CD4-positive, CD25-positive, alpha-beta regulatory T cell (primary cell): ENCODE results near the gene ACTR3C. TPM values are rescaled to one million over a fixed set of nuclear protein-coding genes. Genes with fewer than 3 reads are reported as not detected.
A peak's percentile ranks its signal among the peaks of the same experiment; 100 is the strongest.

Experiments used
- ATAC-seq, 2 donors: fragments of 150-1000 bp; cut with Tn5 transposase; one replicate each; pipeline ENCODE4 v1.10.0; 2021; ENCODE audit warnings: low read depth in 2 of 2, moderate number of reproducible peaks in 2 of 2, moderate library complexity in 1 of 2
- DNase-seq, 3 donors: peaks; one replicate each; pipeline versions ENCODE4 v3.0.0 to v3.0.0-alpha.2; 2012 to 2022; ENCODE audit warnings: mixed read lengths in 1 of 3
- H3K27ac ChIP-seq: one replicate; pipeline ENCODE4 v1.7.0; 2013; ENCODE audit warnings: mild to moderate bottlenecking, low read length; ENCODE audit not compliant: insufficient read depth, poor library complexity, severe bottlenecking
- H3K27me3 ChIP-seq: one replicate; pipeline ENCODE4 v1.7.0; 2013; ENCODE audit warnings: low read length; ENCODE audit not compliant: control insufficient read depth, insufficient read depth
- H3K36me3 ChIP-seq: one replicate; pipeline ENCODE4 v1.7.0; 2013; ENCODE audit warnings: mild to moderate bottlenecking, low read length, moderate library complexity; ENCODE audit not compliant: control insufficient read depth, insufficient read depth
- H3K4me1 ChIP-seq: 2 replicates; pipeline ENCODE4 v1.7.0; 2013; ENCODE audit warnings: mild to moderate bottlenecking, low read length; ENCODE audit not compliant: insufficient read depth, control insufficient read depth, poor library complexity, severe bottlenecking
- H3K4me3 ChIP-seq: one replicate; pipeline ENCODE4 v1.7.0; 2013; ENCODE audit warnings: low read depth, mild to moderate bottlenecking, low read length, moderate library complexity
- H3K9me3 ChIP-seq, 2 experiments: 1 replicate in 1 of 2; 2 replicates in 1 of 2; pipeline ENCODE4 v1.7.0; 2013; ENCODE audit warnings: low read length in 2 of 2, mild to moderate bottlenecking in 1 of 2, moderate library complexity in 1 of 2; ENCODE audit not compliant: control insufficient read depth in 2 of 2
- H3K27ac Mint-ChIP-seq, 3 donors: one replicate each; pipeline ENCODE4 v1.8.0; 2020 to 2022; ENCODE audit warnings: mild to moderate bottlenecking in 3 of 3, mixed read lengths in 3 of 3, moderate library complexity in 2 of 3
- H3K27me3 Mint-ChIP-seq: one replicate; pipeline ENCODE4 v1.8.0; 2022; ENCODE audit warnings: mild to moderate bottlenecking, mixed read lengths
- H3K36me3 Mint-ChIP-seq: one replicate; pipeline ENCODE4 v1.8.0; 2020; ENCODE audit warnings: mixed read lengths
- H3K4me1 Mint-ChIP-seq, 4 donors: one replicate each; pipeline ENCODE4 v1.8.0; 2020 to 2022; ENCODE audit warnings: mixed read lengths in 4 of 4, mild to moderate bottlenecking in 1 of 4
- H3K4me3 Mint-ChIP-seq, 4 donors: one replicate each; pipeline ENCODE4 v1.8.0; 2020 to 2022; ENCODE audit warnings: mild to moderate bottlenecking in 4 of 4, mixed read lengths in 4 of 4, moderate library complexity in 3 of 4
- H3K9me3 Mint-ChIP-seq, 7 donors: one replicate each; pipeline ENCODE4 v1.8.0; 2020 to 2022; ENCODE audit warnings: mixed read lengths in 7 of 7, mild to moderate bottlenecking in 3 of 7, moderate library complexity in 2 of 7
- polyA plus RNA-seq, 4 donors: library from polyadenylated mRNA; unstranded; fragments of 300-500 nt; fragmentation: Illumina TruSeq; gene quantifications; one replicate each; pipeline ENCODE4 v1.2.3, GENCODE V29; 2021
- total RNA-seq: library from RNA; stranded (reverse); gene quantifications from one replicate; pipeline ENCODE4 v1.2.3, GENCODE V29; 2022

The ACTR3C gene
- total and polyA plus RNA-seq, 5 donors from 2014 or later: 4.3 to 17.2 (median 5.0) TPM

- Histone ChIP-seq H3K9me3 (peaks cover 5 to 14% of the 10 kb centered on the region in 2 experiments), H3K36me3 (no peaks in the 10 kb centered on the region), H3K4me1 (peaks cover 5% of the 10 kb centered on the region), H3K27ac (no peak overlapping the region), H3K4me3 (no peak overlapping the region), H3K27me3 (peaks cover 24% of the 10 kb centered on the region)
- no peak for ATAC-seq
- Mint-ChIP-seq H3K27me3 (peaks cover 58% of the 10 kb centered on the region), H3K4me1 (peaks cover 0 to 16% (median 3%) of the 10 kb centered on the region in 4 donors), H3K4me3 (no peak overlapping the region), H3K9me3 (peaks cover 0 to 12% (median 2%) of the 10 kb centered on the region in 7 donors), H3K36me3 (peaks cover 6% of the 10 kb centered on the region), H3K27ac (no peak overlapping the region)
- no peak for DNase-seq
These were observed 21.0 kb upstream of the ACTR3C start for GRCh38 chr7:150344299-150344698.

GRCh38 chr7:150343225-150343624, 19.9 kb upstream of the ACTR3C start:
- peaks cover 50% of the 10 kb centered on the region for H3K27me3 Mint-ChIP-seq
- peaks cover 0 to 12% (median 2%) of the 10 kb centered on the region in 7 donors for H3K9me3 Mint-ChIP-seq
- H3K36me3 Mint-ChIP-seq: peaks cover 6% of the 10 kb centered on the region
- peaks cover 24% of the 10 kb centered on the region for H3K27me3 ChIP-seq
- no peak overlapping the region for H3K27ac ChIP-seq
- ATAC-seq: no peak
- no peak for DNase-seq
- H3K4me3 Mint-ChIP-seq: no peak overlapping the region
- H3K4me1 ChIP-seq: peaks cover 5% of the 10 kb centered on the region
- peaks cover 5 to 14% of the 10 kb centered on the region in 2 experiments for H3K9me3 ChIP-seq
- H3K4me3 ChIP-seq: no peak overlapping the region
- no peak overlapping the region for H3K27ac Mint-ChIP-seq
- no peaks in the 10 kb centered on the region for H3K36me3 ChIP-seq
- H3K4me1 Mint-ChIP-seq: peaks cover 0 to 18% (median 3%) of the 10 kb centered on the region in 4 donors

GRCh38 chr7:150342121-150342408, 18.7 kb upstream of the ACTR3C start:
- Histone ChIP-seq H3K4me3 (no peak overlapping the region), H3K9me3 (peaks cover 5 to 14% of the 10 kb centered on the region in 2 experiments), H3K27ac (no peak overlapping the region), H3K36me3 (no peaks in the 10 kb centered on the region), H3K27me3 (peaks cover 24% of the 10 kb centered on the region), H3K4me1 (peaks cover 5% of the 10 kb centered on the region)
- DNase-seq (no peak), ATAC-seq (no peak)
- Mint-ChIP-seq H3K27me3 (peaks cover 47% of the 10 kb centered on the region), H3K9me3 (peaks cover 0 to 12% (median 2%) of the 10 kb centered on the region in 7 donors), H3K4me1 (peaks cover 0 to 18% (median 3%) of the 10 kb centered on the region in 4 donors), H3K36me3 (peaks cover 12% of the 10 kb centered on the region), H3K4me3 (no peak overlapping the region), H3K27ac (no peak overlapping the region)

- Mint-ChIP-seq H3K36me3 (peaks cover 12% of the 10 kb centered on the region), H3K27me3 (peaks cover 47% of the 10 kb centered on the region), H3K9me3 (peaks cover 0 to 12% (median 2%) of the 10 kb centered on the region in 7 donors), H3K4me1 (peaks cover 0 to 18% (median 3%) of the 10 kb centered on the region in 4 donors), H3K27ac (no peak within 1 kb of the TSS), H3K4me3 (no peak within 1 kb of the TSS)
- no peak for ATAC-seq
- Histone ChIP-seq H3K27me3 (peaks cover 24% of the 10 kb centered on the region), H3K36me3 (no peaks in the 10 kb centered on the region), H3K9me3 (peaks cover 5 to 14% of the 10 kb centered on the region in 2 experiments), H3K4me3 (no peak within 1 kb of the TSS), H3K4me1 (peaks cover 5% of the 10 kb centered on the region), H3K27ac (no peak within 1 kb of the TSS)
- DNase-seq: no peak
These were observed 18.1 kb upstream of the ACTR3C start, which contains the start of gene RARRES2 for GRCh38 chr7:150341263-150342120. Gene RARRES2, minus strand, starts transcription at chr7:150341629. Its CDS starts 1,020 bp downstream, at chr7:150340609.

- Mint-ChIP-seq H3K27ac (no peak overlapping the region), H3K27me3 (peaks cover 47% of the 10 kb centered on the region), H3K4me1 (peaks cover 0 to 18% (median 3%) of the 10 kb centered on the region in 4 donors), H3K36me3 (peaks cover 15% of the 10 kb centered on the region), H3K9me3 (peaks cover 0 to 12% (median under 1%) of the 10 kb centered on the region in 7 donors), H3K4me3 (no peak overlapping the region)
- Histone ChIP-seq H3K4me1 (peaks cover 5% of the 10 kb centered on the region), H3K27ac (no peak overlapping the region), H3K9me3 (peaks cover 5 to 14% of the 10 kb centered on the region in 2 experiments), H3K4me3 (no peak overlapping the region), H3K27me3 (peaks cover 24% of the 10 kb centered on the region), H3K36me3 (no peaks in the 10 kb centered on the region)
- DNase-seq: no peak
- no peak for ATAC-seq
These were observed 17.5 kb upstream of the ACTR3C start for GRCh38 chr7:150340875-150341262.

GRCh38 chr7:150340024-150340749, 16.8 kb upstream of the ACTR3C start:
- no peak overlapping the region for H3K27ac Mint-ChIP-seq
- H3K4me1 ChIP-seq: peaks cover 5% of the 10 kb centered on the region
- peaks cover 0 to 12% (median 0%) of the 10 kb centered on the region in 7 donors for H3K9me3 Mint-ChIP-seq
- peaks cover 0 to 18% (median 3%) of the 10 kb centered on the region in 4 donors for H3K4me1 Mint-ChIP-seq
- peaks cover 22% of the 10 kb centered on the region for H3K27me3 ChIP-seq
- no peak for ATAC-seq
- H3K36me3 Mint-ChIP-seq: peaks cover 15% of the 10 kb centered on the region
- H3K4me3 ChIP-seq: no peak overlapping the region
- no peaks in the 10 kb centered on the region for H3K36me3 ChIP-seq
- DNase-seq: peak in 1 of 3 donors; percentile 36
- H3K27ac ChIP-seq: no peak overlapping the region
- peaks cover 45% of the 10 kb centered on the region for H3K27me3 Mint-ChIP-seq
- H3K4me3 Mint-ChIP-seq: no peak overlapping the region
- H3K9me3 ChIP-seq: peaks cover 5 to 14% of the 10 kb centered on the region in 2 experiments

- Mint-ChIP-seq H3K4me3 (no peak overlapping the region), H3K9me3 (peaks cover 0 to 6% (median 0%) of the 10 kb centered on the region in 7 donors), H3K27me3 (peaks cover 40% of the 10 kb centered on the region), H3K27ac (no peak overlapping the region), H3K36me3 (peaks cover 15% of the 10 kb centered on the region), H3K4me1 (peaks cover 0 to 18% (median 5%) of the 10 kb centered on the region in 4 donors)
- peaks cover 5% of the 10 kb centered on the region for H3K4me1 ChIP-seq
- H3K27ac ChIP-seq: no peak overlapping the region
- H3K9me3 ChIP-seq: peaks cover 3 to 11% of the 10 kb centered on the region in 2 experiments
- ATAC-seq: no peak
- H3K4me3 ChIP-seq: no peak overlapping the region
- peaks cover 18% of the 10 kb centered on the region for H3K27me3 ChIP-seq
- no peaks in the 10 kb centered on the region for H3K36me3 ChIP-seq
- DNase-seq: no peak
These were observed 16.1 kb upstream of the ACTR3C start for GRCh38 chr7:150339409-150339809.
